ENCODE results near the gene CRISPLD2.

- no peak for TF ChIP-seq FOXM1 (IDR thresholded peaks at IDR 0.05; ENCODE audit: borderline replicate concordance)
- no peak for TF ChIP-seq L3MBTL2 (conservative IDR thresholded peaks at IDR 0.05)
- no peak for TF ChIP-seq LEF1 (IDR thresholded peaks at IDR 0.05; ENCODE audit: borderline replicate concordance)
- no peak for TF ChIP-seq FOXK2 (IDR thresholded peaks at IDR 0.05)
- TF ChIP-seq SP1 (IDR thresholded peaks at IDR 0.05): no peak
- TF ChIP-seq ARNT (IDR thresholded peaks at IDR 0.05): no peak
- TF ChIP-seq SUZ12 (IDR thresholded peaks at IDR 0.05): no peak
- TF ChIP-seq NFRKB (IDR thresholded peaks at IDR 0.05): no peak
These were observed 9.1 kb upstream of the CRISPLD2 start for GRCh38 chr16:84810518-84811273.
